ENCODE data around the gene PTPRR. TPM values are rescaled to one million over a fixed set of nuclear protein-coding genes. Genes with fewer than 3 reads are reported as not detected.
"Not testable (repeated sequence)": the region's sequence is repeated elsewhere in the genome, so short reads cannot be mapped to it uniquely, and the experiment has no call there.

The PTPRR gene
- total RNA-seq, 2 experiments from 2014 or later: not detected

GRCh38 chr12:70736351-70737133, 184.0 kb downstream of the PTPRR start:
- POLR2A ChIA-PET: no interaction called here
- H3K4me3 ChIP-seq (ENCODE audit: low read depth, low read length, poor library complexity, severe bottlenecking): no peak overlapping the region
- H3K4me1 ChIP-seq (ENCODE audit: insufficient read depth, low read length, poor library complexity, severe bottlenecking): no peaks in the 10 kb centered on the region
- H3K9me3 ChIP-seq (ENCODE audit: low read length): no peaks in the 10 kb centered on the region
- intact Hi-C loops (cut with micrococcal nuclease; ENCODE audit: unreplicated experiment): no loop called here
- BruUV-seq (replicated peaks): no TSS peak
- H3K4me2 ChIP-seq (ENCODE audit: low read length): no peak overlapping the region
- no peak overlapping the region for H2AFZ ChIP-seq (ENCODE audit: low read length)
- no peaks in the 10 kb centered on the region for H3K79me2 ChIP-seq (ENCODE audit: insufficient read depth, low read depth, low read length)
- H4K20me1 ChIP-seq (ENCODE audit: insufficient read depth, low read length): no peaks in the 10 kb centered on the region
- no peaks in the 10 kb centered on the region for H3K36me3 ChIP-seq (ENCODE audit: insufficient read depth, low read length)
- no peak for TF ChIP-seq EZH2phosphoT487 (IDR thresholded peaks at IDR 0.05; ENCODE audit: borderline replicate concordance, low read depth, low read length)
- TF ChIP-seq, protein P1, sequence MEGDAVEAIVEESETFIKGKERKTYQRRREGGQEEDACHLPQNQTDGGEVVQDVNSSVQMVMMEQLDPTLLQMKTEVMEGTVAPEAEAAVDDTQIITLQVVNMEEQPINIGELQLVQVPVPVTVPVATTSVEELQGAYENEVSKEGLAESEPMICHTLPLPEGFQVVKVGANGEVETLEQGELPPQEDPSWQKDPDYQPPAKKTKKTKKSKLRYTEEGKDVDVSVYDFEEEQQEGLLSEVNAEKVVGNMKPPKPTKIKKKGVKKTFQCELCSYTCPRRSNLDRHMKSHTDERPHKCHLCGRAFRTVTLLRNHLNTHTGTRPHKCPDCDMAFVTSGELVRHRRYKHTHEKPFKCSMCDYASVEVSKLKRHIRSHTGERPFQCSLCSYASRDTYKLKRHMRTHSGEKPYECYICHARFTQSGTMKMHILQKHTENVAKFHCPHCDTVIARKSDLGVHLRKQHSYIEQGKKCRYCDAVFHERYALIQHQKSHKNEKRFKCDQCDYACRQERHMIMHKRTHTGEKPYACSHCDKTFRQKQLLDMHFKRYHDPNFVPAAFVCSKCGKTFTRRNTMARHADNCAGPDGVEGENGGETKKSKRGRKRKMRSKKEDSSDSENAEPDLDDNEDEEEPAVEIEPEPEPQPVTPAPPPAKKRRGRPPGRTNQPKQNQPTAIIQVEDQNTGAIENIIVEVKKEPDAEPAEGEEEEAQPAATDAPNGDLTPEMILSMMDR (conservative IDR thresholded peaks at IDR 0.05; ENCODE audit: low read length): no peak
- CTCF ChIA-PET (ENCODE audit: unreplicated experiment): no interaction called here
- H3K27ac ChIP-seq (ENCODE audit: low read depth, low read length, poor library complexity, severe bottlenecking): no peak overlapping the region
- no peaks in the 10 kb centered on the region for H3K9me2 ChIP-seq (ENCODE audit: insufficient read depth, low read length)
- no peak for DNase-seq (ENCODE audit: low spot score)

GRCh38 chr12:70735197-70735596, 185.3 kb downstream of the PTPRR start:
- H3K4me1 ChIP-seq (ENCODE audit: insufficient read depth, low read length, poor library complexity, severe bottlenecking); BruUV-seq (replicated peaks); H3K4me3 ChIP-seq (ENCODE audit: low read depth, low read length, poor library complexity, severe bottlenecking); DNase-seq (ENCODE audit: low spot score); H3K9me3 ChIP-seq (ENCODE audit: low read length); intact Hi-C loops (cut with micrococcal nuclease; ENCODE audit: unreplicated experiment); H3K36me3 ChIP-seq (ENCODE audit: insufficient read depth, low read length); H3K79me2 ChIP-seq (ENCODE audit: insufficient read depth, low read depth, low read length); H3K27ac ChIP-seq (ENCODE audit: low read depth, low read length, poor library complexity, severe bottlenecking); H3K9me2 ChIP-seq (ENCODE audit: insufficient read depth, low read length); CTCF ChIA-PET (ENCODE audit: unreplicated experiment); H4K20me1 ChIP-seq (ENCODE audit: insufficient read depth, low read length); H2AFZ ChIP-seq (ENCODE audit: low read length); H3K4me2 ChIP-seq (ENCODE audit: low read length): not testable (repeated sequence)
- POLR2A ChIA-PET: interaction anchor here (0.6 kb wide), 1 partner anchor 1388 kb away, joined by 3 read pairs; no protein-coding TSS in a partner anchor

DNA sequence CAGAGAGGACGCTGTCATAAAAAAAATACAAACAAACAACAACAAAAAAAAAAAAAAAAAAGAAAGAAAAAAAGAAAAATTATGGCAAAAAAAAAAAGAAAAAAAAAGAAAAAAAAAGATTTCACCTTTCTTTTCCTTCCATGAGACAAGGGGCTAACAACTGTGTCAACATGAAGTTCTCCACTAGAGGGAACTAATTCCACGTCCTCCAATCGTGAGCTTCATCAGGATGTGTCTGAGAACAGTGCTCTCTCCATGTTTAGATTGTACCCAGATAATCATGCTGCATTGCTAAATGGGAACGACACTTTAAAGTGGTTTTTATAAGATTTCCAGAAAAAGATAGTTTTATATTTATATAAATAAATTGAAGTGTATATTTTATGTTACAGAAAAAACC, 187.2 kb downstream of the PTPRR start:
- CTCF ChIA-PET (ENCODE audit: unreplicated experiment): no interaction called here
- H3K79me2 ChIP-seq (ENCODE audit: insufficient read depth, low read depth, low read length): no peaks in the 10 kb centered on the region
- H3K9me2 ChIP-seq (ENCODE audit: insufficient read depth, low read length): no peaks in the 10 kb centered on the region
- H3K4me1 ChIP-seq (ENCODE audit: insufficient read depth, low read length, poor library complexity, severe bottlenecking): no peaks in the 10 kb centered on the region
- BruUV-seq (replicated peaks): no TSS peak
- H2AFZ ChIP-seq (ENCODE audit: low read length): no peak overlapping the region
- no peak overlapping the region for H3K4me3 ChIP-seq (ENCODE audit: low read depth, low read length, poor library complexity, severe bottlenecking)
- peak; percentile 60 for DNase-seq (ENCODE audit: low spot score)
- intact Hi-C loops (cut with micrococcal nuclease; ENCODE audit: unreplicated experiment): no loop called here
- no peak overlapping the region for H3K4me2 ChIP-seq (ENCODE audit: low read length)
- POLR2A ChIA-PET: interaction anchor here (0.6 to 0.8 kb wide), 4 partner anchors 29 to 1089 kb away, joined by 4 to 7 read pairs (median 4); no protein-coding TSS in a partner anchor
- TF ChIP-seq, protein P1 (conservative IDR thresholded peaks at IDR 0.05; ENCODE audit: low read length): peak; percentile 75
- no peak for TF ChIP-seq EZH2phosphoT487 (IDR thresholded peaks at IDR 0.05; ENCODE audit: borderline replicate concordance, low read depth, low read length)
- no peaks in the 10 kb centered on the region for H3K36me3 ChIP-seq (ENCODE audit: insufficient read depth, low read length)
- H3K27ac ChIP-seq (ENCODE audit: low read depth, low read length, poor library complexity, severe bottlenecking): no peak overlapping the region
- no peaks in the 10 kb centered on the region for H3K9me3 ChIP-seq (ENCODE audit: low read length)
- H4K20me1 ChIP-seq (ENCODE audit: insufficient read depth, low read length): no peaks in the 10 kb centered on the region
